GM21423 (cell line): Measurements from ENCODE around the gene TLE2.
"Not testable (repeated sequence)": the region's sequence is repeated elsewhere in the genome, so short reads cannot be mapped to it uniquely, and the experiment has no call there.

Source experiments
- ATAC-seq: cut with Tn5 transposase; IDR thresholded peaks from one replicate; pipeline ENCODE4 v1.9.1; 2021; ENCODE audit warnings: mild to moderate bottlenecking, moderate library complexity; ENCODE audit not compliant: unreplicated experiment

TLE2 gene

DNA sequence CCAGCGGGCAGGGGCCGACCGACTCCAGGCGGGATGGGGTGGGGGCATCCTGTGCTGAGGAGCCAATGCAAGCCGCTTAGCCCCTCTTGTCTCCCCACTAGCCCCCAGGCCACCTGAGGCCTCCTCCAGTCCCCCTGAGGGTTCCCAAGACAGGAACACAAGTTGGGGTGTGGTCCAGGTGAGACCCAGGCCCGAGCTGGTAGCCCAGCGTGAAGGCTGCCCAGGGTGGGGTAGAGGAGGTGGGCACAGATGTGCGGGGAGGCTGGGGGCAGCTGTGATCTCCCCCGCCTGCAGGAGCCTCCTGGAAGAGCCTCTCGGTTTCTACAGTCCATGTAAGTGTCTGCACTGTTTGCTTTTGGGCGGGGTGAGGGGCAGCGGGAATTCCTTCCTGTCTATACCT lies 41.3 kb downstream of the TLE2 start:
- no peak for ATAC-seq

DNA sequence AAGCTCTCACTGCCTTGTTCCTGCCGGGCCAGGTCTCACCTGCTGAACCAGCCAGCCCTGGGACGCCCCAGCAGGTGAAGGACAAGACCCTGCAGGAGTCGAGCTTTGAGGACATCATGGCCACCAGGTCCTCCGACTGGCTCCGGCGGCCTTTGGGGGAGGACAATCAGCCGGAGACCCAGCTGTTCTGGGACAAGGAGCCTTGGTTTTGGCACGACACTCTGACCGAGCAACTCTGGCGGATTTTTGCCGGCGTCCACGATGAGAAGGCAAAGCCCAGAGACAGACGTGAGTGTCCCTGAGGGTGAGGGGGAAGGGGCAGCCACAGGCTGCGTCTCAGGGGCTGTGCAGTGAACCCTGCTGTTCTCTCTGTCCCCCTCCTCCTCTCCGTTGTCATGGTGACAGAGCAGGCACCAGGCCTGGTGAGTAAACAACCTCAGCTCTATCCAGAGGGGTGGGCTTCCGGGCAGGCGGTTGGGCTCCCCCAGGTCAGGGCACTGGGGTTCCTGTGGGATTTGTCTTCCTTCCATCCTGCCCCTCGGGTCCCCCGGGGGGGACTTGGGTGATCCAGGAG lies 42.0 kb downstream of the TLE2 start:
- no peak for ATAC-seq

DNA sequence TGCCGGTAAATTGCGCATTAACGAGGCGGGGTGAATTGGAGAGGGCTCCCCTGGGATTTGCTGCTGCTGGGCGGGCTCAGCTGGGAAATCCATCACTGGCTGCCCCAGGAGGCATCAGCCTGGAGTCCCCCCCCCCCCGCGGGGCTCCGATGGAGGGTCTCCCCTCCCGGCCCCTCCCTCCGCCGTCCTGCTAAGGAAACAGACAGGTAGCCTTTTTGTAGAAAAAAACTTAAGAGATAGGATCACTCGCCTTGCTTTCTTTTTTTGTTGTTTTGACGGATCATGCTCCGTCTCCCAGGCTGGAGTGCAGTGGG lies 44.9 kb downstream of the TLE2 start:
- ATAC-seq, result no peak

- ATAC-seq, result no peak
Measured at GRCh38 chr19:2983351-2984214, 45.5 kb downstream of the TLE2 start.

DNA sequence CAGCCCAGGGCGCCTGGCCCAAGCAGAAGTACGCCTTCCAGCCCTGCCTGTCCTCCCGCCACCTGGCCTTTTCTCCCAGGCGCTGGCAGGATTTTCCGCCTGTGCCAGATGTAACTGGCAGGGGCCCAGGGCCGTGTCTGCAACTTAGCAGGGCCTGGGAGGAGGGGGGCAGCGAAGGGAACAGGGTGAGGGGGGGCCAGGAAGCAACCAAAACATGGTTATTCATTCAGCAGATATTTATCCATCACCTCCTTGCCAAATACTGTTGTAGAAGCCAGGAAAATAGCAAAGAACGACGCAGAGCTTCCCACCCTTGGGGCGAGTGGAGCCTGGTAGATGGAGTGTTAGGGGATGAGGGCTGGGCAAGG lies 46.1 kb downstream of the TLE2 start:
- ATAC-seq, result no peak

DNA sequence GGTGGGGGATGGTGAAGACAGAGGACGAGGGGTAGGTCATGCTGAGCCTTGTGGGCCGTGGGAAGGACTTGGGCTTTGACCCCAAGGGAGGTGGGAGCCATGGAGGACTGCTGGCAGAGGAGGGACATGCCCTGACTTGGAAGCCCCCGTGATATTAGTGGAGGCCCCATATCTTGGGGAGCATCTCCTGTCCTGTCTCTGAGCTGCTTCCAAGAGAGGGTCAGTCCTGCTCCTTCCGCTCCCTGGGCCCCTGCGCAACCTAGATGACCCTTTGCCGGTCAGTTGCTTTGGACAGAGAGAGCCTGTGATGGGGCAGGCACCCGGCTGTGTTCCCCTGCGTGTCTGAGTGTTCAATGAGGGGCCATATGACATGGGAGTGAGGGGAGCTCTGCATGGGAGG lies 46.5 kb downstream of the TLE2 start:
- ATAC-seq, result no peak

DNA sequence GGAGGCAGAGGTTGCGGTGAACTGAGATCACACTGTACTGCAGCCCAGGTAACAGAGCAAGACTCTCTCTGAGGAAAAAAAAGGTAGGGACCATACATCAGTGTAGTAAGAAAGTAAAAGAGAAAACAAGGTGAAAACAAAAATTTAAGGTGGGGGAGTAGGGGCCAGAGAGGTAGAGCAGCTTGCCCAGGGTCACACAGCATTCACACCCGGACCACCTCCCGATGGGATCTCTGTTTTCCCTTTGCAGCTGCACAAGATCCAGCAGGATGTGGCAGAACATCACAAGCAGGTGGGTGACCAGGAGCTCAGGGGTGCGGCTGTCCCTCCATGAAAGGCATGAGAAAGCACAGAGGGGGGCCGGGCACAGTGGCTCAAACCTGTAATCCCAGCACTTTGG lies 47.2 kb downstream of the TLE2 start:
- no peak for ATAC-seq

DNA sequence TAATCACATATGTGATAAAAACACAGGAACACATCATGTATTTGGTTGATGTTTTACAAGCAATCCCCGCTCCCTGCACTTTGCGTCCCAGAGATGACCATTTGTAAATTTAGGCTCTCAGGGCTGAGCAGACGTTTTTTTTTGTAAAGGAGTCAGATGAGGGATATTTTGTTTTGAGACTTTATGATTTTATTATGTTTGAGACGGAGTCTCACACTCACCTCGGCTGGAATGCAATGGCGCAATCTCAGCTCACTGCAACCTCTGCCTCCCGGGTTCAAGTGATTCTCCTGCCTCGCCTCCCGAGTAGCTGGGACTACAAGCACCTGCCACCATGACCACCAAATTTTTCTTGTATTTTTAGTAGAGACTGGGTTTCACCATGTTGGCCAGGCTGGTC lies 50.3 kb downstream of the TLE2 start:
- no peak for ATAC-seq

GRCh38 chr19:2978166-2978767 lies 50.8 kb downstream of the TLE2 start:
- ATAC-seq, result no peak

- no peak for ATAC-seq
Measured at GRCh38 chr19:2977746-2978138, 51.3 kb downstream of the TLE2 start.

- ATAC-seq, result peak; percentile 93
Measured at GRCh38 chr19:2977001-2977745, 51.9 kb downstream of the TLE2 start, which contains the start of gene TLE6. TSS of gene TLE6 (plus strand) at chr19:2977564. CDS start at chr19:2978234, 670 bp downstream.

DNA sequence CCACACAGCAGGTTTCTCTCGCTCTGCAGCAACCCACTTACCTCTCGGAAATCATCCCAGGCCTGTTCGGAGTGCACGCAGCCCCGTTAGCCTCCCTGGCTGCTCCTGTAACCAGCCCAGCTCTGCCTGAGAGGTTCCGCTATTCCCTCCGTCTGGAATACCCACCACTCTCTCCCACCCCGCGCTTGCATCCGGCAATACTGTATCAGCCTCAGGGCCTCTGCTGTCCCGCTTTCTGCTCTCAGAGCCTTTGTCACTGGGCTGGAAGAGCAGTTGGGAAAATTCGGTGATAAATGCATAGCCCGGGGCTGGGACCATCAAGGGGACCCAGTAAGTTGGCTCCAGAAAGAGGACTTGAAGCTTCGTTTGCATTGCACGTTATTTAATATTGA lies 52.5 kb downstream of the TLE2 start:
- ATAC-seq, result no peak

DNA sequence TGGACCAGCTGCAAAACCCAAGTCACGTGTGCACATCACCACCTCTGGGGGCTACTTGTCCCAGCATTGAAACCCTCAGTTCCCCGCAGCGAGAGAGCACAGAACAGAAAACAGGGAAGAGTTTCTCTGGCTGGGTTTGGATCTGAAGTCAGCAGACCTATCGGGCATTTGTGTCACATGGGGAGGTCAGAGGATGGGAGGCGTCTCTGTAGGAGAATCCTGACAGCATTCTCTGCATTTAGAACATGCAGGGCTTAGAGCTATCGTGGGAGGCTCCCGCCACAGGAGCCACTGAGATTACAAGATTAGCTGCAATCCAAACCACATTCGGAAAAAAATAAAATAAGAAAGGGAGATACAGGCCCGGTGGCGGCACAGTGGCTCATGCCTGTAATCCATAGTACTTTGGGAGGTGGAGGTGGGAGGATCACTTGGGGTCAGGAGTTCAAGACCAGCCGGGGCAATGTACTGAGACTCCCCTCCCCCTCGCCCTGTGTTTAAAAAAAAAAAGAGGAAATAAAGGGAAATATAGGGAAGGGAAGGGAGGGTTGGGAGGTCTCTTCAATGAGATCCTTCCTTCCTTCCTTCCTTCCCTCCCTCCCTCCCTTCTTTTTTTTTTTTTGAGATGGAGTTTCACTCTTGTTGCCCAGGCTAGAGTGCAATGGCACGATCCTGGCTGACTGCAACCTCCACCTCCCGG lies 54.6 kb downstream of the TLE2 start:
- ATAC-seq, result no peak

DNA sequence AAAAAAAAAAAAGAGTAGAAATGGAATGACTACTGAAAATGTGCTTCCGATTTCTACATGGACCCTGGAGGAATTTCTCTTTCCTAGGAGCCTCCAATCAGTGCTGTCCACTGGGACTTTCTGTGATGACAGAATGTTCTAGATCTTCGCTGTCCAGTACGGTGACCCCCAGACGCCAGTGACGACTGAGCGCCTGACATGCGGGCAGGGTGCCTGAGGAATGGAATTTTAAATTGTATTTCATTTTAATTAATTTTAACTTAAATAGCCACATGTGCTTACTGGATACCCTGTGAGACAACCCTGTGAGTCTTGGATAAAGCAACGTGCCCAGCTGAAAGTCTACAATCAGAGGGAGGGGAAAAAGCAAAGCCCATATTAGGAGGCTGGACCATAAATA lies 55.9 kb downstream of the TLE2 start:
- no peak for ATAC-seq

DNA sequence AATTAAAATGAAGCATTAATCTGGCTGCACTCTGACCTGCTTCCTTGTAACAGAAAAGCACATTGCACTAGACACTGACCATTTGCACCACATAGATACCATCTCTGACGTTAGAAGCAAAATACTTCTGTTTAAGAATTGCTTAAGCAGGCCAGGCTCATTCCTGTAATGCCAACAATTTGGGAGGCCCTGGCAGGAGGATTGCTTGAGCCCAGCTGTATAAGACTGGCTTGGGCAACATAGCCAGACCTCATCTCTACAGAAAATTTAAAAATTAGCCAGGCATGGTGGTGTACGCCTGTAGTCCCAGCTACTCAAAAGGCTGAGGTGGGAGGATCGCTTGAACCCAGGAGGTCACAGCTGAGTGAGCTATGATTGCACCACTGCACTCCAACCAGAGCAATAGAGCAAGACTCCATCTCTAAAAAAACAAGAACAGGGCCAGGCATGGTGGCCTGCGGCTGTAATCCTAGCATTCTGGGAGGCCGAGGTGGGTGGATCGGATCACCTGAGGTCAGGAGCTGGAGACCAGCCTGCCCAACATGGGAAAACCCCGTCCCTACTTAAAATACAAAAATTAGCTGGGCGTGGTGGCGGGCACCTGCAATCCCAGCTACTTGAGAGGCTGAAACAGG lies 58.8 kb downstream of the TLE2 start:
- no peak for ATAC-seq

GRCh38 chr19:2969104-2969504 lies 60.0 kb downstream of the TLE2 start:
- no peak for ATAC-seq

GRCh38 chr19:2967972-2968371 lies 61.1 kb downstream of the TLE2 start:
- ATAC-seq, result no peak

- ATAC-seq, result no peak
Measured at GRCh38 chr19:2964874-2965273, 64.2 kb downstream of the TLE2 start.

DNA sequence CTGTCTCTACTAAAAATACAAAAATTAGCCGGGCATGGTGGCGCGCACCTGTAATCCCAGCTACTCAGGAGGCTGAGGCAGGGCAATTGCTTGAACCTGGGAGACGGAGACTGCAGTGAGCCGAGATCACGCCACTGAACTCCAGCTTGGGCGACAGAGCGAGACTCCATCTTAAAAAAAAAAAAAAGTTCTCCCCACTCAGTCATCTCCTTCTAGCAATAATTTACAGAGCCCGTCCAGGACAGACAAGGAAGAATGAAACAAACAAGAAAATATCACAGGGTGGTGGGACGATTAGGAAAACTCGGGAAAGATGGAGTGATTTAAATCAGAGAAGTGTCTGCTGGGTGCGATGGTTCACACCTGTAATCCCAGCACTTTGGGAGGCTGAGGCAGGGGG lies 65.4 kb downstream of the TLE2 start:
- ATAC-seq, result not testable (repeated sequence)

- no peak for ATAC-seq
Measured at GRCh38 chr19:2963122-2963521, 66.0 kb downstream of the TLE2 start.
